Globus pallidus (tissue), 1 donor: ENCODE measurements around the gene LAMA4.

Source experiments
- DNase-seq: peaks from one replicate; pipeline ENCODE4 v3.0.0-alpha.2; 2015; ENCODE audit warnings: low spot score

Gene LAMA4

DNA sequence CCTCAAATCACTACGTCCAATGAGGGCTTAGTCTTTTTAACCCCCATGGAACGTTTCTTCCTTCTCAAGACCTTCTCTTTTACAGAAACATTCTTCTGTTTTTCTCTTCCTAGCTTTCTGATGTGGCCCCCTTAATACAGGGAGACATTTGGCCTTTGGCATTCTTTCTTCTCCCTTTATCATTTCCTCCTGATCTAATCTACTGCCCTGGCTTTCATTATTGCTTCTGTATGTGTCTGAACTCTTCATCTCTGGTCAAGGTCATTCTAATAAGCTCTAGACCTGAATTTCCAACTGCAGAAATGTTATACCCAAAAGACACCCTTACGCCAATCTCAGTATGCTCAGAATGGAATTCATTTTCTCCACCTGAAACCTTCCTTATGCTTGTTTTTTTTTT lies 18.4 kb upstream of the LAMA4 start:
- DNase-seq: no peak

GRCh38 chr6:112270756-112271155 lies 16.4 kb upstream of the LAMA4 start:
- no peak for DNase-seq

DNA sequence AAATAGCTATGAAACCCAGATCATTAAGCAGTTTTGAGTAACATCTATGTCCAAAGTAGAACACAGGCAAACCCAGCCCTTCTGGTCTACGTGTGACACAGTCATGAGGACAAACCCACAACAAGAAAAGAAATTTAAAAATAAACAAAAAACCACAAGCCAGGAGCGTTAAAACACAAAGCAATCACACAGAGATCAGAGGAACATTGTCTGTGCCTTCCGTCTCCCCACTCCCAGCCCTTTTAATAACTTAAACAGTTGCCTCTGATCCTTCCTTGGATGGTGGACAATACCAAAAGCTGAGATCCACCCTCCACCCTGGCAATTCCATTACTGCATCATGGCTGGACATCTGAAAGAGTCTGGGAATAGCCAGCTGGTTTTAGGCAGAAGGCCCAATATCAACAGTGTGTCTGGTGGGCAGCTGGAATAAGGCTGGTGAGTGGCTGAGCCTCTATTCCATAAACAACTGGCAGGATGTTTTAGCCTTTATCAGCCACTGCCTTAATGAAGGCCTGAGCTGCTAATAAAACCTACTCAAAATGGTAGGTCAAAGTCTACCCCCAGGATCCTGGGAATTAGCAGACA lies 15.7 kb upstream of the LAMA4 start:
- DNase-seq: no peak

DNA sequence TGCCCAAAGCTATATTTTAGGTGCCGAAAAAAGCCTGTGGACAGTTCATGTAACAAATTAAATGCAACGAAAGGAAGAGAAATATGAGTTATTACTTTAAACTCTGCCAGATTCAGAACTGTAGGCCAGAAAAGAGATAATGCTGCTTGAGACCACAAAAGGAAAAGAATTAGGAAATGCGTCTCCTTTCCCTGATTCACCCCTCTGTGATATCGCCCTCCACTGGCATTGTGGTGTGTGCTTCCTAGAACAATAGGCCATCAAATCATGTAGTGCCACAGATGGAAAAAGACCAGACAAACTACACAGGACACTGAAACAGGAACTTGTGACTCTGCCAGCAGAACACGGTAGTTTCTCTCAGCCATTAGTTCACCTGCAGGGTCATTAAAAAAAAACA lies 14.7 kb upstream of the LAMA4 start:
- DNase-seq: no peak

DNA sequence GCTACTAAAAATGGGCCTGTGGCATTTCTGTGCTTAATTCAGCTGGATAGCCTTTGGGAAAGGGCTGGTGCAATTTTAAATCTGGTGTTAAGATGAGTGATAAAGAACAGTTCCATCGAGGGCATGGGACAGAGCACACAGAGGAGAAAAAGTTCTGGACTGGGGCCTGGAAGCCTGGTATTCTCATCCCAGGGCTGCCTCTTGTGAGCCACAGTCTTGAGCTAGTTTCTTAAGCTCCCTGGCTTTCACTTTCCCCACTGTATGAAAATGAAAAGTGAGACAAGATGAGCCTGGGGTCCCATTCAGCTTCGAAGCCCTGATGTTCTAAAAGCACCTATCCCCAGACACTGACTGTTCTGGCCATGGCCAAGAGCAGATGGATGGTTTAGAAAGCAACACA lies 14.3 kb upstream of the LAMA4 start:
- no peak for DNase-seq

DNA sequence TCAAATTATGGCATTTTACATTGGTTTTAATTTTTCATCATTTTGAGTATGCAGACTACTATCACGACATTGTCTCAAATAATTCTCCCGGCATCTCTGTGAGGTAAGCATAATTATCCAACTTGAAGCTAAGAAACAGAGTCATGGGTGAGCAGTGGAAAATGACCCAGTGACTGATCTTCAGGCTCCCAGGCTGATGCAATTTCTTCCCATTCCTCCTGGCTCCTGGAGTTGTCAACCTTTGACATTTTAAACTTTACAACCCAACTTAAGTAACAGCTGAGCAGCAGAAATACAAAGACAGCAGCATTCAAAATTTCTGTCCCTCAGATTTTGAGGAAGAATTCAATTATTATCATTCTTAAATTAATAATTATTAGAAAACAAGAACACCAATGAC lies 13.7 kb upstream of the LAMA4 start:
- DNase-seq: no peak

DNA sequence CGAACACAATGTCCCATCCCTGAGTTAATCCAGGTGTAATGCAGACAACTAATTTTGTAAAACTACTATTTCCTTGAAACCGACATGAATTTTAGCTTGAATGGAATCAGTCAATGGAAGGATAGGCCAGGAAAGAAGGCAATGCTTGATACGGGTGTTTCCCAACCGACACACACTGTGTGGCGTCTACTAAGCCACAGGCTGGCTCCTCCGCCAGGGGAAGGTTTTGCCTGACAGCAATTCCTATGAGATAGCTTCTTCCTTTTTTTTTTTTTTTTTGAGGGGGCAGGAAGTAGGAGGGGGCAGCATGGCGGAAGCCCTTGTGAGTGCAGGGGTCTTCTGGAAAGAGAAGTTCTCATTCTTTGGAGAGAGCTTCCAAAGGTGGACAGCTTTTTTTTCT lies 12.0 kb upstream of the LAMA4 start:
- no peak for DNase-seq

DNA sequence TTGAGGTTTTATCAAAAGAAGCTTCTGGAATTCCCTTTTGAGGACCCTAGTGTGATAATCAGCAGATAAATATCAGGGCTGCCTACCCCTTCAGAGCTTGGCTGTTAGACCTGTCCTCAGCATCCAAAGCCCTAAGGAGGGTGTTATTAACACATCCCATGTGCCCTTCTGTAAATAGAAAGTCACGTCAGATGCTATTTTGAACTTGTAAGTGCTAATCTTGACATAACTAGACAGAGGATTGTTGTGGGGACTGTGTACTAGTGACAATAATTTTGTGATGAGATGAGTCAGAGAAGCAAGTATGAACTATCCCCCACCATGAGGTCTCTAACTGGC lies 4.9 kb upstream of the LAMA4 start:
- no peak for DNase-seq

DNA sequence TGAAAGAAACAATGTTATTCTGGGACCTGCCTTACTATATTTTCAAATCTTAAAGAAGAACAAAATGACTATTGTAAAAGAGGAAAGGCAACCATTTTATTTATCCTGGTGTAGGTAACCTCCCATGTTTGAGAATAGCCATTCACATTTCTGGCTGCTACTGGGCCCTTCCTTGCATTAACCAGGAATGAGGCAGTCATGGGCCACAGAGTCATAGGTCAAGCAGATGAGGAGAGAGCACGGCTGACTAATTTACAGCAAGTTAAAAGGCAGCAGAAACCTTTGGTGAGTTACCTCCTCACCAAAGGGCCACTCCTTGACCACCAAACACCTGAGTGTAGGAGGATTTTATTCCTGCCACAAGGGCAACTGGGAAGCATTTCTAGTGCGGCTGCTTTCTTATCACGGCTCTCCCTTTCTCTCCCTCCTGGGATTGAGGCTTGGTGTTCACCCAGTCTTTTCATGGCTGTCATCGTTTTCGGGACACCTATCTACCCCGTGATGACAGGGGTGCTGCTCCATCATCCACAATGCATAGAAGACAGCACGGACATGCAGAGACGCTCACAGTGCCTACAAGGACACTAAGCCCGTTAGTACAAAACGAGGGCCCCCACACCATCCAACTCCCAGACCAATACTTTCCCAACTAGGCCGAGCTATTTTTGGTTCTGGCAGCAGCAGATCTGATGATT lies 4.4 kb upstream of the LAMA4 start:
- no peak for DNase-seq

GRCh38 chr6:112257178-112257855 lies 3.0 kb upstream of the LAMA4 start:
- DNase-seq: no peak

DNA sequence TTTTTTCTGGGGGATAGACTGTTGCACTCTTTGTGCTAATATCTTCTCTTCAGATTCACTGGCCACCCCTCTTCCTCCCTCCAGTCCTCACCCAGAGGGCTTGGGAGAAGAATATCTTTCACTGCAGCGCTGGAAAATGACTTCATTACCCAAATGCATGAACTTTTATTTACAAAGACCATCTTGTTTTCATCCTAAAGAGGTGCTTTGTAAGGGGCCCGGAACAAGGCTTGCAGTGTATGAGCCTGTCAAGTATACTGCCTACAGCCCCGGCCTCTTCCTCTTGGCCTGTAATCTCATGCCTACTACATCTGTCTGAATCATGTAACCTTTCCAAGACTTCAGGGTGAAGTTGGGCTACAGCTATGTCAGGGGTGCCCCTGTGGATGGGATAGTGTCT lies 554 bp upstream of the LAMA4 start:
- DNase-seq: peak; percentile 62

GRCh38 chr6:112253498-112253840 lies 898 bp downstream of the LAMA4 start:
- DNase-seq: peak; percentile 29

DNA sequence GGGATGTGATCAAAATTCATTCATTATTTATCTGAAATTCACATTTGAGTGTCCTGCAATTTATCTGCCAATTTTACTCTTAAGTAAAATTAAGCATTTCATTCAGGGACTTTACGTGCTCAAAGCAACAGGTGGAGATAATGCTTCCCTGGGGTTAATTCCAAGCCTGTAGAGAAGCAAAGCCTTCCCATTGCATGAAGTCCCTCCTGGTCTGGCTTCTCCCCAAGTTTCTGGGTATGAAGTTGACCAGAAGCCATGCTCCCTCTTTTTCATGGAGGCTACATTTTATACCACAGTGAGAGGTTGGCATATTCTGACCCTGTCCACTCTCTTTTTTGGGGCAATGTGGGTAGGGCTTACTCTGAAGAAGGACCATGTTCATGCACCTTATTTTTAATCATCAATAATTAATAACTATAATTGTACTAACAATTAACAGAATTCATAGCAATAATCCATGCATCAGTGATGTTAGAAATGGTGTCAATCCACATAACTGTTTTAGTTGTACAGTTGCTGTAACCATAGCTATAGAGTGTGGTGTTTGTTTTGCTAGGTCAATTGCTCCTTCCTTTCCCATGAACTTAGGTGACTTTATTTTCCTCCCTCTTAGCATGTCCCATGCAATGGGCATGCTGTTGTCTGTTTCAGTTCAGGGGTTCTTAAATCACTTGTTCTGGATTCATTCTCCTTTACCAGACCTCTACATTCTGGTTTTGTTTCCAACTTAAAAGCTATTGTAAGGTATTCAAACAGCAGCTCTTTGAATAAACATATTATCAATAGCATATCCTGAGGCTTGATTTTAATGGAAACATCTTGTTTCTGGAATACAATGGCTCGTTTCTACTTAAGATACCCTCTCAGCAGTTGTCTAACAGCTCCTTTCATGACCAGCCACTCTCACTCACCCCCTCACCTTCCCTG lies 1.5 kb downstream of the LAMA4 start:
- no peak for DNase-seq

DNA sequence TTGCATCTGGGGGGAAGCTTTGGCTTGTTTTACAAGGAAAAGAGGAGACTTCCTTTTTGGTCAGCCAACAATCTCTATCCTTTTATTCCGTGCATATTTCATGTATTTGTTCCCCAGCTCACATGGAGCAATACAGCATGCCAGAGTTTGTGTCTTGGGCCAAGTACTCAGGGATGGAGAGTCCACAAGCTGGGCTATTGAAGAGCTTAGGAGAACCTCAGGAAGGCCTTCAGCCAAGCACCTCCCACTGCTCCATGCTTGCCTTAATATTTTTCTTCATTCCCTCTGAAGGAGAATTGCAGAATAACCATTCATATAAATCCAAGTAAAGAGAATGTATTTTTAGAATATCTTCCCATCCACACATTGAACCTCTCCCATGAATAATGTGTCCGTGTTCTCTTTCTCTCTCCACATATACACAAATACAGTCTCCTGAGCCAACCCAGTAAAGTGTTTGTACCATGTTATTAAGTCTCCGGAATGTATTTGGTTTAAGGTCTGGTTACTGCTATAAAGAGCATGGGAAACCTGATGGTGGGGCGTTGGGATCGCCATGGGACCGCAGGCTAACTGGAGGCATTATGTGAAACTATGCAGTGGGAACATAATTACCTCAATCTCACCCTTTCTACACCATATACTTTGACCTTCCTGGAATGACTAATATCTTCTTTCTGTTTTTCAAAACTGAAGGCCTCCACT lies 3.0 kb downstream of the LAMA4 start:
- no peak for DNase-seq

DNA sequence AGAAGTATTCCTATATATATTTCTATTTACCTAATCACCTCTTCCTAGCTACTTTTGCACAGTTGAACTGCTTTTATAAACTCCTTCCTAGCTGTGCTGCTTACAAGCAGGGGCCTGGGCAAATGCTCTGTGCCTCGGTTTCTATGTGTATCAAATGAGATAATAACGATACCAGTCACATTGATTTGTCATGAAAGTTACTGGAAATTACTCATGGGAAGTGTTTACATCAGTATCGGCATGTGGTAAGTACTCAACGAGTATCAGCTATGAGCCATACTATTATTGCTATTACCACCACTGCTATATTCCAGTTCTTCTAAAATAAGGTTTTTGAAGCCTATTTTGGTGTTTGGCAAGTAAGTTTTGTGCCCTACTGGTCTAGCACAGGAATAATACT lies 4.9 kb downstream of the LAMA4 start:
- DNase-seq: no peak

DNA sequence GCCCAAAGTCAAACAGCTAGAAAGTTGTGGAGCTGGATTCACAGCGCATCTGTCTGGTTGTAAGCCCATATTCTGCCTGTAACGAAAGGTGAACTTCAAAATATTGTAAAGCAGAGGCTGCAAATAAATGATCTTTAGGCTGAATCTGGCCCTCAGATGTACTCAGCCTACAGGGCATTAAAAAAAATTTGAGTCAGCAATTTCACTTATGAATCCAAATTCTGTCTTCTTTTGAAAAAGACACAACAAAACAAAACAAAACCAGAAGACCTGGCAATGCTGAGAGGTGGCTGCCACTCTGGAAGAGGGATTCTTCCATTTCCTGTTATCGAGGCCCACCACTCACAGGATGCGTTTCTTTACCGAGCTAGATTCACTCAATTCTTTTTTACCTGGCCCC lies 7.1 kb downstream of the LAMA4 start:
- no peak for DNase-seq

- no peak for DNase-seq
Observed at GRCh38 chr6:112245511-112246203, 8.7 kb downstream of the LAMA4 start.

GRCh38 chr6:112243861-112244827 lies 10.2 kb downstream of the LAMA4 start:
- no peak for DNase-seq

DNA sequence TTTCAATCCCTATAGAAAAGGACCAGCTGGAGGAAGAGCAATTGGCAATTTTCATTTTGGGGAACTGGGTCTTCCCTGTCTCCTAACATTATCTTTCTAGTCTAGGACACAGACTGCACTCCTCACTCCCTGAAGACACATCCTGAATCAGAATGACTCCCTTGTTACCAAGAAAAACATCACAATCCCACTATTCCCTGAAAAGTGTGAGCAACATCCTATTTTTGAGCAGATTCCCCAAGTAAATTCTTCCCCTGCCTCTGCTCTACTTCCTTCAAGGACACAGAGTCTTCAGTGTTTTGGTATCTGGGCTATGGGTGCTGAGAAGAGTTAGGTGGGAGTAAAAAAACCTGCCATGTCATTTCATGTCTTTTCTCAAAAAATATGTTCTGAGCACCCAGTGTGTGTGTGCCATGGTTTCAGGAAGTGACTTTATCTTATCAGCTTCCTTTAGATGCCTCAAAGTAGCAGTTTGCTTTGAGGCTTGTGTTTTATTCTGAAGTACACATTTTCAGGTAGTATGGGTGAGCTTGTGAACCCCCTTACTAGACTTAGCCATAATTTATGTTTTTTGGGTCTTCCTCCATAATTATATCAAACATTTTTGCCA lies 12.4 kb downstream of the LAMA4 start:
- DNase-seq: no peak

DNA sequence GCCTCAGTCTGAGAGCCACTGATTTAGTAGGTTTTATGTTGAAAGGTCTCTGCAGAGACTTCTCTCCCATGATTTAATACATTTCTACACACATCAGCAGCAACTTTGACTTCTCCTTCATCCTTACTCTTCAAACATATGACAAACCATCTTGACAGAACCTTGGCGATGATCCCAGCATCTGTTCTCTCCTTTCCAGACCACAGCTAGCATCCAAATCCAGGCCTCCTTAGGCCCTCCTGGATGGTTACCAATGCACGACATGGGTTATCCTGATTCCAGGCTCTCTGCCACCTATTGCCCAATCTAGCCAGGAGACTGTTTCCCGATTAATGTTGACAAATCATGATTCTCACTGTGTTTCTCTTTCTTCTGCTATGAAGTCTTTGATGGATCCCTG lies 16.8 kb downstream of the LAMA4 start:
- no peak for DNase-seq
